HEK293 (cell line): ENCODE results near the gene MSH5.

Experiments
- CTCF ChIP-seq: fragments of 450-650 bp; formaldehyde crosslinking; IDR thresholded peaks from 2 replicates; pipeline ENCODE4 v1.5.1; 2016; ENCODE audit warnings: missing biosample characterization, missing genetic modification characterization
- PBX3 ChIP-seq: sonication (generic); formaldehyde crosslinking; IDR thresholded peaks from 2 replicates; pipeline ENCODE4 v1.8.1; 2022; ENCODE audit warnings: mild to moderate bottlenecking, moderate library complexity, missing genetic modification reagents
- YY1 ChIP-seq: fragments of 450-650 bp; formaldehyde crosslinking; IDR thresholded peaks from 2 replicates; pipeline ENCODE4 v1.5.1; 2018; ENCODE audit warnings: missing biosample characterization, missing genetic modification characterization
- ZBTB20 ChIP-seq: fragments of 450-650 bp; formaldehyde crosslinking; IDR thresholded peaks from 2 replicates; pipeline ENCODE4 v1.5.1; 2016; ENCODE audit warnings: missing biosample characterization, missing genetic modification characterization
- ZNF132 ChIP-seq: fragments of 450-650 bp; formaldehyde crosslinking; IDR thresholded peaks from 2 replicates; pipeline ENCODE4 v1.5.1; 2017; ENCODE audit warnings: missing biosample characterization, missing genetic modification characterization, borderline replicate concordance
- ZNF16 ChIP-seq: fragments of 450-650 bp; formaldehyde crosslinking; IDR thresholded peaks from 2 replicates; pipeline ENCODE4 v1.5.1; 2016; ENCODE audit warnings: low read depth, missing biosample characterization, missing genetic modification characterization
- ZNF274 ChIP-seq, 2 experiments: fragments of 200-500 bp in 1 of 2; fragments of 450-650 bp in 1 of 2; sonication (Bioruptor generic) in 1 of 2; formaldehyde crosslinking in 1 of 2; IDR thresholded peaks; 2 replicates each; pipeline versions ENCODE4 v1.5.1 to v1.6.1; 2014 to 2016; ENCODE audit warnings: borderline replicate concordance in 1 of 2, inconsistent platforms in 1 of 2, low read length in 1 of 2, missing biosample characterization in 1 of 2, missing genetic modification characterization in 1 of 2
- ZNF416 ChIP-seq: fragments of 450-650 bp; formaldehyde crosslinking; IDR thresholded peaks from 2 replicates; pipeline ENCODE4 v1.5.1; 2016; ENCODE audit warnings: missing biosample characterization, missing genetic modification characterization
- ZNF48 ChIP-seq: fragments of 450-650 bp; formaldehyde crosslinking; IDR thresholded peaks from 2 replicates; pipeline ENCODE4 v1.5.1; 2016; ENCODE audit warnings: missing biosample characterization, missing genetic modification characterization
- ZNF488 ChIP-seq: fragments of 450-650 bp; formaldehyde crosslinking; IDR thresholded peaks from 2 replicates; pipeline ENCODE4 v1.5.1; 2016; ENCODE audit warnings: missing biosample characterization, missing genetic modification characterization
- ZNF629 ChIP-seq: fragments of 450-650 bp; formaldehyde crosslinking; IDR thresholded peaks from 2 replicates; pipeline ENCODE4 v1.5.1; 2017; ENCODE audit warnings: missing biosample characterization, missing genetic modification characterization
- TF ChIP-seq, protein P1 (sequence below): fragments of 450-650 bp; formaldehyde crosslinking; optimal IDR thresholded peaks from 2 replicates; pipeline ENCODE3; 2016; ENCODE audit warnings: missing biosample characterization, mild to moderate bottlenecking, missing genetic modification characterization
- TF ChIP-seq, protein P2 (sequence below): fragments of 450-650 bp; formaldehyde crosslinking; IDR thresholded peaks from 2 replicates; pipeline ENCODE4 v1.5.1; 2016; ENCODE audit warnings: missing biosample characterization, missing genetic modification characterization
- TF ChIP-seq, protein P3 (sequence below): fragments of 450-650 bp; formaldehyde crosslinking; IDR thresholded peaks from 2 replicates; pipeline ENCODE4 v1.5.1; 2017; ENCODE audit warnings: missing biosample characterization, missing genetic modification characterization

DNA sequence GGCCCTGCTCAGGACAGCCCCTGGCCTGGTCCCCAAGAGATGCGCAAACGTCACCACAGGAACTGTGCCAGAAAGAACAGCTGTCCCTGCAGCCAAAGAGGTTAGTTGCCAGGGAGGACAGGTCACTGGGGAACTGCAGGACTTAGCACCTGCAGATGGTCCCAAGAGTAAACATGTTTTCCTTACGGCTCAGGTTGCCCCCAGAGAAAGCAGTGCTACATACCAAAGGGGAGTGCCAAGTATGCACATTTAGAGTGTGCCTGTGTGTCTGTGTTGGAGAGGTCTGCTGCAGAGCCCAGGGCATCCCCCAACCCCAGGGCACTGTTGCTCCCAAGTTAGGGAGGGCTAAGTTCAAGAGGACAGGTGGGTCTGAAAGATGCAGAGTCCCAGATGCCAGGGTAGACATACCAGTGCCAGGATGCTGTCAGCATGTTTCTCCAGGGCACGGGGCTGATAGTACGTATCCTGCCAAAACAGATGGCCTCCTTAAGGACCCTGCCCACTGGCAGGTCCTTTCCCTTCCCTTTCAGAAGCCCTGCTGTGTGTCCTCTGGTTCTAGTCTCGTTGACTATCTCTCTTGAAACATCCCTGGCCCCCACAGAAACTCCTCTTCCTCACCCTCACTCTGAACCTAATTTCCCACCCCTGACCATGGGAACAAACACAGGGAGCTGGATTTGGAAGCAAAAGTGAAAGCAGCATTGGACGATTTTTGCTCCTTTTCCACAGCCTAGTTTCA is 38.0 kb upstream of the MSH5 start:
- TF ChIP-seq ZNF488 (tag by site-specific recombination) (no peak), PBX3 (CRISPR knock-in tag) (no peak), ZNF629 (no peak), ZBTB20 (tag by site-specific recombination) (no peak), ZNF274 (IDR thresholded peaks at IDR 0.05; ENCODE audit: low read length) (no peak), ZNF274 (tag by site-specific recombination; IDR thresholded peaks at IDR 0.05; ENCODE audit: borderline replicate concordance) (no peak), ZNF416 (tag by site-specific recombination) (no peak), ZNF16 (tag by site-specific recombination) (no peak), CTCF (no peak), ZNF132 (tag by site-specific recombination) (no peak), YY1 (no peak), ZNF48 (tag by site-specific recombination) (no peak)
- TF ChIP-seq, protein P1, sequence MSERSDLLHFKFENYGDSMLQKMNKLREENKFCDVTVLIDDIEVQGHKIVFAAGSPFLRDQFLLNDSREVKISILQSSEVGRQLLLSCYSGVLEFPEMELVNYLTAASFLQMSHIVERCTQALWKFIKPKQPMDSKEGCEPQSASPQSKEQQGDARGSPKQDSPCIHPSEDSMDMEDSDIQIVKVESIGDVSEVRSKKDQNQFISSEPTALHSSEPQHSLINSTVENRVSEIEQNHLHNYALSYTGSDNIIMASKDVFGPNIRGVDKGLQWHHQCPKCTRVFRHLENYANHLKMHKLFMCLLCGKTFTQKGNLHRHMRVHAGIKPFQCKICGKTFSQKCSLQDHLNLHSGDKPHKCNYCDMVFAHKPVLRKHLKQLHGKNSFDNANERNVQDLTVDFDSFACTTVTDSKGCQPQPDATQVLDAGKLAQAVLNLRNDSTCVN (tag by site-specific recombination): no peak
- TF ChIP-seq, protein P2, sequence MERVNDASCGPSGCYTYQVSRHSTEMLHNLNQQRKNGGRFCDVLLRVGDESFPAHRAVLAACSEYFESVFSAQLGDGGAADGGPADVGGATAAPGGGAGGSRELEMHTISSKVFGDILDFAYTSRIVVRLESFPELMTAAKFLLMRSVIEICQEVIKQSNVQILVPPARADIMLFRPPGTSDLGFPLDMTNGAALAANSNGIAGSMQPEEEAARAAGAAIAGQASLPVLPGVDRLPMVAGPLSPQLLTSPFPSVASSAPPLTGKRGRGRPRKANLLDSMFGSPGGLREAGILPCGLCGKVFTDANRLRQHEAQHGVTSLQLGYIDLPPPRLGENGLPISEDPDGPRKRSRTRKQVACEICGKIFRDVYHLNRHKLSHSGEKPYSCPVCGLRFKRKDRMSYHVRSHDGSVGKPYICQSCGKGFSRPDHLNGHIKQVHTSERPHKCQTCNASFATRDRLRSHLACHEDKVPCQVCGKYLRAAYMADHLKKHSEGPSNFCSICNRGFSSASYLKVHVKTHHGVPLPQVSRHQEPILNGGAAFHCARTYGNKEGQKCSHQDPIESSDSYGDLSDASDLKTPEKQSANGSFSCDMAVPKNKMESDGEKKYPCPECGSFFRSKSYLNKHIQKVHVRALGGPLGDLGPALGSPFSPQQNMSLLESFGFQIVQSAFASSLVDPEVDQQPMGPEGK (tag by site-specific recombination): no peak
- TF ChIP-seq, protein P3, sequence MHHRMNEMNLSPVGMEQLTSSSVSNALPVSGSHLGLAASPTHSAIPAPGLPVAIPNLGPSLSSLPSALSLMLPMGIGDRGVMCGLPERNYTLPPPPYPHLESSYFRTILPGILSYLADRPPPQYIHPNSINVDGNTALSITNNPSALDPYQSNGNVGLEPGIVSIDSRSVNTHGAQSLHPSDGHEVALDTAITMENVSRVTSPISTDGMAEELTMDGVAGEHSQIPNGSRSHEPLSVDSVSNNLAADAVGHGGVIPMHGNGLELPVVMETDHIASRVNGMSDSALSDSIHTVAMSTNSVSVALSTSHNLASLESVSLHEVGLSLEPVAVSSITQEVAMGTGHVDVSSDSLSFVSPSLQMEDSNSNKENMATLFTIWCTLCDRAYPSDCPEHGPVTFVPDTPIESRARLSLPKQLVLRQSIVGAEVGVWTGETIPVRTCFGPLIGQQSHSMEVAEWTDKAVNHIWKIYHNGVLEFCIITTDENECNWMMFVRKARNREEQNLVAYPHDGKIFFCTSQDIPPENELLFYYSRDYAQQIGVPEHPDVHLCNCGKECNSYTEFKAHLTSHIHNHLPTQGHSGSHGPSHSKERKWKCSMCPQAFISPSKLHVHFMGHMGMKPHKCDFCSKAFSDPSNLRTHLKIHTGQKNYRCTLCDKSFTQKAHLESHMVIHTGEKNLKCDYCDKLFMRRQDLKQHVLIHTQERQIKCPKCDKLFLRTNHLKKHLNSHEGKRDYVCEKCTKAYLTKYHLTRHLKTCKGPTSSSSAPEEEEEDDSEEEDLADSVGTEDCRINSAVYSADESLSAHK: peak; percentile 93
